ENCODE measurements around the gene ACSF3. TPM values are rescaled to one million over a fixed set of nuclear protein-coding genes. Genes with fewer than 3 reads are reported as not detected.

The ACSF3 gene
- total RNA-seq, 1 donor from 2014 or later: 18.6 TPM

- no peak for DNase-seq (ENCODE audit: low read depth in 2 of 2)
These were observed 105.8 kb downstream of the ACSF3 start for GRCh38 chr16:89199241-89200123.

- DNase-seq (ENCODE audit: low read depth in 2 of 2): no peak
These were observed 106.6 kb downstream of the ACSF3 start, which contains the start of gene SLC22A31 for GRCh38 chr16:89200124-89200849. Gene SLC22A31, minus strand, starts transcription at chr16:89200537. Its CDS starts 36 bp downstream, at chr16:89200501.

GRCh38 chr16:89200850-89201411 is 107.3 kb downstream of the ACSF3 start:
- no peak for DNase-seq (ENCODE audit: low read depth in 2 of 2)

DNA sequence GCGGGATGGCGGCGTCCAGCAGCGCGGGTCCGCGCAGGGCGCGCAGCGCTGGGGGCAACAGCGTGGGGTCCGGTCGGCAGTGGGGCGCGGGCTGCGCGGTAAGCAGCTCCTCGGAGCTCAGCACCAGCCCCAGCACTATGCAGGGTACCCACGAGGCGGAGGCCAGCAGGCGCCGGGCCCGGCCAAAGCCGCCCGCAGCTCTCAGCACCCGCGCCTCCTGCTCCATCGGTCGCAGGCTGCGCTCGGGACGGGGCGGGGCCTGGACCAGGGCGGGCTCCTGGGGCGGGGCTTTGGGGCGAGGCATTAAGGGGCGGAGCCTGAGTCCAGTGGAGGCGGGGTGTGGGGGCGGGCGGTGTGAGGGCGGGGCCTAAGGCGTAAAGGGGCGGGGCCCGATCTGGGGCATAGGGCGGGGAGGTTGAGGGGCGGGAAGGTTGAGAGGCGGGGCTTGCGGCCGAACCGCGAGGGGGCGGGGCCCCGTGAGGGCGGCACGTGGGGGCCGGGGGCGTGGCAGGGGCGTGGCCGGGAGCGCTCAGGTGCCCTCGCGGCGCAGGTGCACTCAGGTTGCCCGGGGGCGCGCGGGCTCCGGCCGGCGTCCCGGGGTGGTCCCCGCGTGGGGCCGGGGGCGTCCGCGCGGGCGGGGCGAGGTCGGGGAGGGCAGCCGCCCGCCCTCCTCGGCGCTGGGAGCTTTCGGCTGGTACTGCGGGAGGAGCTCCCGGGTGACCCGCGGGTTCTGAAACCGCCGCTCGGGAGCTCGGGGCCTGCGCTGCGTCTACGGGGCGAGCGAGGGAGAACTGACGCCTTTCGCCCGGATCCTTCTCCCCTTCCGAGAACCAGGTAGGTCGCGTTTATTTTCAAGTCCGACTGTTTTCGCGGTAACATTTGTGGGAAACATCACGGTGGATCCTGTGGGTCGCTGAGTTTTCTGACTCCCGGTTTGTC is 108.1 kb downstream of the ACSF3 start:
- peak in 1 of 2 donors; percentile 69 for DNase-seq (ENCODE audit: low read depth in 2 of 2)

GRCh38 chr16:89202422-89203215 is 109.0 kb downstream of the ACSF3 start:
- DNase-seq (ENCODE audit: low read depth in 2 of 2): no peak

Other genes starting within 250 kb of the ACSF3 start
- gene GALNS, start 236.9 kb upstream of the ACSF3 start, total RNA-seq: 7.2 and 15.7 TPM in 2 replicates
- gene TRAPPC2L, start 236.7 kb upstream of the ACSF3 start, total RNA-seq: 48.1 and 51.5 TPM in 2 replicates
- gene PABPN1L, start 227.2 kb upstream of the ACSF3 start, total RNA-seq: not detected in 2 replicates
- under 0.01 TPM in 1 of 2 replicates, not detected in the other for gene CBFA2T3, start 116.6 kb upstream of the ACSF3 start, total RNA-seq
- under 0.01 TPM in 2 replicates for gene CDH15, start 77.9 kb downstream of the ACSF3 start, total RNA-seq
- gene SLC22A31, start 106.7 kb downstream of the ACSF3 start, total RNA-seq: under 0.01 TPM in 1 of 2 replicates, not detected in the other
- 8.1 and 11.9 TPM in 2 replicates for gene ZNF778, start 123.9 kb downstream of the ACSF3 start, total RNA-seq

Data from dermis microvascular lymphatic vessel endothelial cell (primary cell).